GM19351 (cell line): ENCODE measurements around the gene KRTAP10-6.
"Not testable (repeated sequence)": the region's sequence is repeated elsewhere in the genome, so short reads cannot be mapped to it uniquely, and the experiment has no call there.

ENCODE experiments used
- ATAC-seq: cut with Tn5 transposase; IDR thresholded peaks from one replicate; pipeline ENCODE4 v1.9.1; 2021; ENCODE audit warnings: mild to moderate bottlenecking, moderate library complexity; ENCODE audit not compliant: unreplicated experiment

The KRTAP10-6 gene

DNA sequence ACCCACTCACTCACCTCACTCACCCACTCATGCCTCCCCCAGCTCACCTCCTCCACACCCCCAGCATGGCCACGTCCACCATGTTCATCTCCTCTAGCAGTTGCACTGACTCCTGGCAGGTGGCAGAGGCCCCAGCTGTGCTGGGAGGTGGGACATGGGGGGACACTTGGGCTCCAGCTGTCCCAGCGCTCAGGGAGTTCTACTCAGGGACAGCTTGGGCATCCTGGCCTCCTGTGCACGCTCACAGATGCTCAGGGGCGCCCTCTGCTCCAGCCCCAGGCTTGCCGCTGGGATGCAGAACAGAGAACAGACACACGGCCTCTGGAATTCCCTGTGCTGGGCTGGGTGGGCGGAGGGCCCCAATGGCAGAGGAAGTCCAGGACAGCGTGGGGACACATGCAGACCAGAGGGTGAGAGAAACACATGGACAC, 24.8 kb upstream of the KRTAP10-6 start:
- ATAC-seq = no peak

DNA sequence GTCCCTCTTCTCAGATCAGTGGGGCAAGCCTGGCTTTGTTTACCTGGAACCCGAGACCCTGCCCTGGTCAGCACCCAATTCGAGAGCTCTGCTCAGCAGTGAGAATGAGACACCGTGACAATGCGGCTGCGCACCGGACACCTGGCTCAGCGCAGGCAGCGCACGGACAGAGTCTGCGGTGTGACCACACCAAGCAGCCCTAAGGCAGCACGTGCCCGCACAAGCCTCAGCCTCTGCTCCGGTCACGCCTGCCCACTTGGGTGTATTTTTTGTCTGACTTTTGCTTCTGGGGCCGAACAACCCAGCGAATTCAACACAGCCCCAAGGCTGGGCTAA, 24.3 kb upstream of the KRTAP10-6 start:
- no peak for ATAC-seq

DNA sequence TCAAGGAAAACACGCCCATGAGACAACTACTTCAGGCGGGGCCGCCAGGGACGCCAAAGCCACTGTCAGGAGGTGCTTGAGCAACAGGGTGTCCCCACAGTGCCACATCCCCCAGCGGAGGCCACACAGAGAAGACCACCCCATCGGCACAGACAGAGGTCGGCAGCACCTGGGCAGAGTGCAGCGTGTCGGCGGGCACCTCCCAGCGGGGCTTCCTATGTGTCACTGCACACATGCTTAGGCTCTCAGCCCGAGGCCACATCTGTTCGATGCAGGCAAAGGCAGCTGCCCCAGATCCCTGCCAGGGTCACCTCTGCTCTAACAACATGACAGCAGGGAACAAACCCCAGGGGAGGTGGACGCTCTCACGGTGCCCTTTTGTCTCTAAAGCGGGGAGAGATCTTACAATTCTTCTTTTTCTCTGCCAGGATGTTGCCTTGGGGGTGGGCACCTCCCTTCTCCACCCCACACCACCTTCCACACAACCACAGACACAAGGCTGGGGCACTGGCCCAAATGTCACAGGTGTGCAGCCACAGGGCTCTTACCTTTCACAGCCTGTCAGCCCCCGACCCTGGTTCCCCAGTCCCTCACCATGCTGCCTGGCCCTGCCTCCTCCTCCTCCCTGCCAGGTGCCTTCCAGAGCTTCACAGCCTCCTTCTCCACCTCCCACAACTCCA, 23.7 kb upstream of the KRTAP10-6 start:
- no peak for ATAC-seq

DNA sequence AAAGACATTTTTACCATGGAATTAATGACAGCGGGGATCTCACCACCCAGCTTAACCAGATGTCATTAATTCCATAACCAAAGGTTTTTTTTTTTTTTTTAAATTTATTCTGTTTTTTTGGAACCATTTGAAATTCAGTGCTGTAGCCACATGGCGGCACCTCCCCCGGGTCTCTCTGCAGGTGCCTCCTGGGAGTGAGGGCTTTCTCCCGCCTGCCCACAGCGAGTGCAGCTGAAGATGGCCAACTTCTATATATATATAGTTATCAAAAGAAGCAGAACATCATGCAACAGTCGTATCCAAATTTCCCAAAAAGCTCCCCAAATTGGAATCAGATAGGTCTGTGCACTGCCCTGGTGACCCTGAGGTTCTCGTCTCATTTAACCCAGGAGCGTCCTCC, 23.2 kb upstream of the KRTAP10-6 start:
- no peak for ATAC-seq

DNA sequence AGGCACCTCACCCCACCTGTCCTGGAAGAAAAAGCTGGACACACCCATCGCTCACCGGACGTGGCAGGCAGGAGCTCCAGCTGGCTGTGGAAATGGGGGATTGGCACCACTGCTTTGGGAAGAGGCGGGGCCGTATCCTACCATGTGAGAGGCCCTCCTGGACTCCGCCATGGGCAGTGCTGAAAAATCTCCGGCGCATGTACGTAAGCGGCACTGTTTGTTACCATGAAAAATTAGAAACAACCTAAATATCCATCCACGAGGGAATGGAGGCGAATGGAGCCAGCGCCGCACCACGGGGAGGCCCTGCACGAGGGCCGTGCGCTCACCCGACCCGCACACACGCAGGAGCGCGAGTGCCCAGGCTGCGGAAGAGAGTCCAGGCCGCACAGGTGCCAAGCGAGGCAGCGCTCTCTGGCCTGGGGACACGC, 22.7 kb upstream of the KRTAP10-6 start:
- no peak for ATAC-seq

DNA sequence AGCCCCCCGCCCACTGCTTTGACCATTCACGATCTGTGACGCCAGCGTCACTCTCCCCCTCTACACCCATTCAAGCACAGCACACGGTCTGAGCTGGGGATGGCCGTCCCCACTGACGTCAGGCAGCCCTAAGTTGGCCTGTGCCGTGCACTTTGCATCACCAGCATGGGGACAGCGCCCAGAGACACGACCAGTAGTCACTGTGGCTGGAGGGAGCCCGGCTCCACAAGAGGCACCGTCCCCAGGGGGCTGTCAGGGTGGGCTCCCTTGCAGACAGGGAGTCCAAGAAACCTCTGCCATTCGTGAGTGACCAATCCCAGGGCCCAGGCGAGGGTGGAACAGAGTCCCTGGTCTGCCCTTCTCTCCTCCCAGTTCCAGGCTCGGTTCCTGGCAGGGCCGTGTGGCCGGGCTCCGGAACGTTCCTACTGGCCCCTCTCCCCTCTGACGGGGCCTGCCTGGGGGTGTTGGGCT, 21.9 kb upstream of the KRTAP10-6 start:
- no peak for ATAC-seq

DNA sequence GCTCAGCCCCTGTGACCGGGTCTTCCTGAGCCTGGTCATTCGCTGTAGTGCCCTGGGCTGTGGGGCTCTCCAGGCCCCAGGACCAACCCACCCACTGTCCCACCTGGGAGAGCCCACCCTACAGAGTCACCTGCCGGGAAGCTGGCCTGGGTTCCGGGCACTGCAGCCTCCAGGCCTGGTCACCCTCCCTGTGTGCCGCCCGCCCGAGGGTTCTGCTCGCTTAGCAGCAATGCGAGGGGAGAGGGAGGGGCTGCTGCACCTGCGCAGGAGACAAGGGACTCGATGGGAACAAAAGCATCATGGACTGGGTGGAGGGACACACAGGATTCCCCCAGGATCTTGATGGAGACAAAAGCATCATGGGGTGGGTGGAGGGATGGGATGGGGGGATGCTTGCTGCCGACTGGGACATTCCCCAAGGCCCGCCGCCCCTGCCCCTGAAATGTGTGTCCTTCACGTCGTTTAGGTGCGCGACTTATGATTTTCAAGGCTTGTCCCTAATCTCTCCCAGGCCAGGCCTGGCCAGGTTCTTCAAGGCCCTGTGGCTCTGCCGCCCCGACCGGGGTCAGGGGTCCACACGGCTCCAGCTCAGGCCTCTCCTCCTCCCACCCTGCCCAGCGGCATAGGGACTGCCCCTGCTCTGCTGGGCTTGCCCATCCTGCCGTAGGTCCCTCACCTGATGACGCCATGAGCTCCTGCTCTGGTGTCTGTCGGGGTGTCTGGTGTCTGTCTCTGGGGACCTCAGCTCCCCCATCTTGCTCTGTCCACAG, 21.3 kb upstream of the KRTAP10-6 start:
- ATAC-seq = no peak

DNA sequence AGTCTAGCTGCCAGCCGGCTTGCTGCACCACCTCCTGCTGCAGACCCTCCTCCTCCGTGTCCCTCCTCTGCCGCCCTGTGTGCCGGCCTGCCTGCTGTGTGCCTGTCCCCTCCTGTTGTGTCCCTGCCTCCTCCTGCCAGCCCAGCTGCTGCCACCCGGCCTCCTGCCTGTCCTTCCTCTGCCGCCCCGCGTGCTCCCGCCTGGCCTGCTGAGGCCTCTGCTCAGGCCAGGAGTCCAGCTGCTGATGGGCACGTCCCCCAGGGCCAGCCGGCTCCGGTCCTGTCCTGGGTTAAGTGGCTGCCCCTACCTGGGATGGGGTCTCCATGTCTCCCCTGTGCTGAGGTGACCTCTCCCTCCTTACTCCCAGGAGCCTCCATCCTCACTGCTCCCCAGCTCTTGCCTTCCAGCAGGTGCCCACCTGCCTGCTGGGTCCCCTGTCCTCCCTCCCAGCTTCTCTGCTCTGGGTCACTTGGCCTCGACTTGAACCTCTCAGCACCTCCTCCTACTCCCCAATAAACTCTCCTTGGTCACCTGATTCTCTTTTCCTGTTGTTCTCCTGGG, 20.4 kb upstream of the KRTAP10-6 start:
- ATAC-seq = no peak

DNA sequence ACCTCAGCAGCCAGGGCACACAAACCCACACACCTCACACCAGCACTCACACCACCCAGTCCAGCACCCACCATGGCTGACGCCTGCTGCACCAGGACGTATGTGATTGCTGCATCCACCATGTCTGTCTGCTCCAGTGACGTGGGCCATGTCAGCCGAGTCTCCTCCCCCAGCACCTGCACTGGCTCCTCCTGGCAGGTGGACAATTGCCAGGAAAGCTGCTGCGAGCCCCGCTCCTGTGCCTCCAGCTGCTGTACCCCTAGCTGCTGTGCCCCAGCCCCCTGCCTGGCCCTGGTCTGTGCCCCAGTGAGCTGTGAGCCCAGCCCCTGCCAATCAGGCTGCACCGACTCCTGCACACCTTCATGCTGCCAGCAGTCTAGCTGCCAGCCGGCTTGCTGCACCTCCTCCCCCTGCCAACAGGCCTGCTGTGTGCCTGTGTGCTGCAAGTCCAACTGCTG, 19.8 kb upstream of the KRTAP10-6 start, which contains the start of gene KRTAP10-8:
TSS of gene KRTAP10-8 (plus strand) at position 51 of the 458 bp plus-strand sequence. CDS start at position 73, 22 bp downstream.
- no peak for ATAC-seq

DNA sequence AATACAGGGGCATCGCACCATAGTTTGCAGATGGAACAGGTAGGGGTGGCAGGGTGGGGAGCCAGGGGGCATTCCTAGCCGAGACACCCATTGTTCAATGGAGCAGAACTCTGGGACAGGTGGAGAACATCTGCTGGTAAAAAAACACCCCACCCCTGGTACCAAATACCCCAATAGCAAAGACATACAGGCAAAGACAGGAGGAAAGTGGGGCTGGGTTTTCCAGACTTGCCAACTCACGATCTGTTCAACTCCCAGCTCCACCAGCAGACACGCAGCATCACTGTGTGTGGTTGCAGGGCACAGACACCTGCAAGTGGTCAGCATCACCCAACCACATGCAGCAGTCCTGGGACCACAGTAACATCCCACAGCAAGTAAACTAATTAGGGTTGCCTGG, 19.2 kb upstream of the KRTAP10-6 start:
- no peak for ATAC-seq

DNA sequence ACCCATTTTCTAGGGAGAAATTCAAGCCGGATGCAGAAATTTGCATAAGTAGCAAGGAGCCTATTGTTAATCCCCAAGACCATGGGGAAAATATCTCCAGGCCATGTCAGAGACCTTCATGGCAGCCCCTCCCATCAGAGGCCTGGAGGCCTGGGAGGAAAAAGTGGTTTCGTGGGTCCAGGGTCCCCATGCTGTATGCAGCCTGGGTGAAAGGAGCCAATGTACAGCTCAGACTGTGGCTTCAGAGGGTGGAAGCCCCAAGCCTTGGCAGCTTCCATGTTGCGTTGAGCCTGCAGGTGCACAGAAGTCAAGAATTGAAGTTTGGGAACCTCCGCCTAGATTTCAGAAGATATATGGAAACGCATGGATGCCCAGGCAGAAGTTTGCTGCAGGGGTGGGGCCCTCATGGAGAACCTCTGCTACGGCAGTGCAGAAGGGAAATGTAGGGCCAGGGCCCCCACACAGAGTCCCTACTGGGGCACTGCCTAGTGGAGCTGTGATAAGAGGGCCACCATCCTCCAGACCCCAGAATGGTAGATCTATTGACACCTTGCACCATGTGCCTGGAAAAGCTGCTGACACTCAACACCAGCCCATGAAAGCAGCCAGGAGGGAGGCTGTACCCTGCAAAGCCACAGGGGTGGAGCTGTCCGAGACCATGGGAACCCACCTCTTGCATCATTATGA, 18.0 kb upstream of the KRTAP10-6 start:
- ATAC-seq = not testable (repeated sequence)

DNA sequence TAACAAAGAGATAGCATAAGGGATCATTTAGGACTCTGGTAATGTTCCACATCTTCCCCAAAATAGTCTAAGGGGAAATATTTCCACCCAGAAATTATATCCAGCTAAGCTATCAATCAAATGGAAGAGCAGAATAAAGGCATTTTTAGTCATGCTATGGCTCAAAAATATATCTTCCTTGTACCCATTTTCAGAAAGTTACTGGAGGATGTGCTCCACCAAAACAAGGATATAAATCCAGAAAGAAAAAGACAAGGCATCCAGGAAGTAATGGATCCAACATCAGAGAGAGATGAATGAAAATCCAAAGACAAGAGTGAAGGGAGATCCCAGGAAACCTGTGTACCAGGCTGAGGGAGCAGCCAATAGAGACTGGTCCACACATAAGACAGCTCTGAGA, 16.9 kb upstream of the KRTAP10-6 start:
- no peak for ATAC-seq

DNA sequence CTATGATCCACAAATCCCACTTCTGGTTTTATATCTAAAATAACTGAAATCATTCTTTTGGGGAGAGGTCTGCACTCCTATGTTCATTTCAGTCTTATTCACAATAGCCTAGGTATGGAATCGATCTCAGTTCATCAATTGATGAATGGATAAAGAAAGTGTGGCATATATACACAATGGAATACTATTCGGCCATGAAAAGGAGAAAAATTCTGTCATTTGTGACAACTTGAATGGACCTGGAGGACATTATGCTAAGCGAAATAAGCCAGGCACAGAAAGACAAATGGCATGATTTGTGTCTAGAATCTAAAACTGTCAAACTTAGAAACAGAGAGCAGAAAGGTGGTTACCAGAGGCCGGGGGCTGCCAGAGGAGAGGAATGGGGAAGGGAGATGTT, 14.2 kb upstream of the KRTAP10-6 start:
- ATAC-seq = no peak

DNA sequence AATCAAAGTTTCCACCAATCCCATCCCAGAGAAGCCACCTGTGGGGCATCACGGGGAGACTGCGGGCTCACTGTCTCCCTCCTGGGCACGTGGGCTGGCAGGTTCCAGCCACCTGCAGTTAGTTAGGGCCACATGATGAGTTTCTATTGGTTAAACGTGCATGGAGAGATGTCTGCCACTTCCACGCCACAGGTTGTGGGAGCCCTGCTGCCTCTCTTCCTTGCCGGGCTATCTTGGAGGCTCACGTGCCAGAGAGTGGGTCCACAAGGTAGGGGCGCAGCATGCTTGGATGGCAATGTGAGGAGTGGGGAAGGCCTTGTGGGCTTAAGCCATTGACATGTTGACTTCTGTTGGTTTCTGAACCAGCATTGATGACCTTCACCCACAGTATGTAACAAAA, 11.6 kb upstream of the KRTAP10-6 start:
- ATAC-seq = no peak

DNA sequence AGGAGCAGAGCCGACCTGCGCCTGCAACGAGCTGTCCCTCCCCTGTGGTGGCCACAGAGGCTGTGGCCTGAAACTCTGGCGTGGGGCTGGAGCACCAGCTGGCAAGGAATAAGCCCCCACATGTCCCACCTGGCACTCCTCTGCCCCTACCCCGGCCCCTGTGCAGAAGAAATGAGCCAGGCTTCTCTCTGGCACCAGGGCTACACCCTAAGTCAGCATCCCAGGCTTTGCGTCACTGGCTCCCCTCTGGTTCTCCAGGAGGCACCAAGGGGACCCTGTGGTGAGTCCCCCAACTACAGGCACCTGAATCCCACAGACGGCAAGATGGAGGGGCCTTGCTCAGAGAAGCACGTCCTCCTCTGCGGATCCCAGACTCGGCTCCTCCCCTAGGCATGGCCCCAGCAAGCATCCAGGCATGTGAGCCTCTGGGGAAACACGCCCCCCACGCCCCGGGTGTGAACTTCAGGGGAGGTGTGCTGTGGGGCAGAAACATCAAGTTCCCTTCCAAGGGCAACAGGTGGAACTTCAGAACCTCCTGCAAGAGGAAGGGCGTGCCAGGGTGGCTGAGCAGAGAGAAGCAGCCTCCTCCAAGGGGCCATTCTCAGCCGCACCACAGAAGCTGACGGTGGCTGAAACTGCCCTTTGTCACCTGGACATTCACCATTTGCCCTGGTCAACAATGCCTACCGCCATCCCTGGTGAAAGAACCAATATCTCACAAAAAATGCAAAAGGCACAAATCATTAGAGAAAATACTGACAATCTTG, 11.0 kb upstream of the KRTAP10-6 start:
- no peak for ATAC-seq

DNA sequence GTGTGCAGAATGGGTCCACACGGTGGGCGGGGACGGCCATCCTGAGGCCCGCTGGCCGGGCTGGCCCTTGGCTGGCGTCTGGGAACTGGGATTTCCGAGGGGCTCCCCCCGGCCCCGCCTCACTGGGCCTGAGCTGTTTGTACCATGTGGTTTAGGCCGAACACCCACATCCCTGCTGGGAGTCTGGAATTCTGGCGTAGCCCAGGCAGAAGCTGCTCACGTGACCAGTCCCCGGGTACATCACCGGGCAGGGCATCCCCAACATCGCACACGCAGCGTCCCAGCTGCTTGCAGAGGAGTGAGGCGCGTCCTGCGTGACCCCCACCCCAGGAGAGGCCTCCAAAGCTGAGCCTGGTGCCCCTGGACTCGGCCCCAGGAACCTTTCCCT, 10.2 kb upstream of the KRTAP10-6 start:
- no peak for ATAC-seq

DNA sequence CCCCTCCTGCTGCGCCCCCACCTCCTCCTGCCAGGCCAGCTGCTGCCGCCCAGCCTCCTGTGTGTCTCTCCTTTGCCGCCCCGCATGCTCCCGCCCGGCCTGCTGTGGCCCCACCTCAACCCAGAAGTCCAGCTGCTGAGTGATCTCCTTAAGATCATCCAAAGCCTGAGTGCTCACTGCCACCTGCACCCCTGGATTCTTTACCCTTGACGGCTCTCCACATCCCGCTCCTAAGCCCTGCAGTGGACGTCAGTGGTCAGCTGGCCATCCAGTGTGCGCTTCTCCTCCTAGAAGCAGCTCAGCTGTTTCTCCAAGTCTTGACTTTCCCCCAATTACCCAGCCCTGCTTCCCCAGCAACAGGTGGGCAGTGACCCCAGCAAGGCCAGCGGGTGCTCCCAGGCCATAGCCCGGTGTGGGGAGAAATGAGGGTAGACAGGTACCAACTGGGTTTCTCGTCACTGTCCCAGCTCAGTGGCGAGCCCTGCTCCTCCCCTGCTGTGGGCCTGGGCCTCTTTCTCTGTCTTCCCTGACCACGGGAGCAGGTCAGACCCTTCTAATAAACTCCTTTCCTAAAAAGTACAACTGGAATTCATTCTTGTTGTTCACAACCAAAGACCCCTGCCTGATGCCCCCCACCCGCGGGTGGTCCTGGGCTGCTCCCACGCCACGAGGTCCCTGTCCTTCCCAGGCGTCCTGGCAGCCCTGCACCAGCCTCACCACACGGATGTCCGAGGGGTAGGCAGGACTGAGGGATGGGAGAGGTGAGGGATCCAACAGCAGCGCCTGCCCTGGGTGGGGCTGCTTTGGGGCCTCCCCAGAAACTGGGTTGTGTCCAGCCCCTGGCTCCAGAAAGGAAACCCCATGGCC, 9.5 kb upstream of the KRTAP10-6 start:
- ATAC-seq = no peak

DNA sequence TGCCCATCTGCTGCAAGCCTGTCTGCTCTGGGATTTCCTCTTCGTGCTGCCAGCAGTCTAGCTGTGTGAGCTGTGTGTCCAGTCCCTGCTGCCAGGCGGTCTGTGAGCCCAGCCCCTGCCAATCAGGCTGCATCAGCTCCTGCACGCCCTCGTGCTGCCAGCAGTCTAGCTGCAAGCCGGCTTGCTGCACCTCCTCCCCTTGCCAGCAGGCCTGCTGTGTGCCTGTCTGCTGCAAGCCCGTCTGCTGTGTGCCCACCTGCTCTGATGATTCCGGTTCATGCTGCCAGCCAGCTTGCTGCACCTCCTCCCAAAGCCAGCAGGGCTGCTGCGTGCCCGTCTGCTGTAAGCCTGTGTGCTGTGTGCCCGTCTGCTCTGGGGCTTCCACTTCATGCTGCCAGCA, 8.8 kb upstream of the KRTAP10-6 start:
- ATAC-seq = not testable (repeated sequence)

DNA sequence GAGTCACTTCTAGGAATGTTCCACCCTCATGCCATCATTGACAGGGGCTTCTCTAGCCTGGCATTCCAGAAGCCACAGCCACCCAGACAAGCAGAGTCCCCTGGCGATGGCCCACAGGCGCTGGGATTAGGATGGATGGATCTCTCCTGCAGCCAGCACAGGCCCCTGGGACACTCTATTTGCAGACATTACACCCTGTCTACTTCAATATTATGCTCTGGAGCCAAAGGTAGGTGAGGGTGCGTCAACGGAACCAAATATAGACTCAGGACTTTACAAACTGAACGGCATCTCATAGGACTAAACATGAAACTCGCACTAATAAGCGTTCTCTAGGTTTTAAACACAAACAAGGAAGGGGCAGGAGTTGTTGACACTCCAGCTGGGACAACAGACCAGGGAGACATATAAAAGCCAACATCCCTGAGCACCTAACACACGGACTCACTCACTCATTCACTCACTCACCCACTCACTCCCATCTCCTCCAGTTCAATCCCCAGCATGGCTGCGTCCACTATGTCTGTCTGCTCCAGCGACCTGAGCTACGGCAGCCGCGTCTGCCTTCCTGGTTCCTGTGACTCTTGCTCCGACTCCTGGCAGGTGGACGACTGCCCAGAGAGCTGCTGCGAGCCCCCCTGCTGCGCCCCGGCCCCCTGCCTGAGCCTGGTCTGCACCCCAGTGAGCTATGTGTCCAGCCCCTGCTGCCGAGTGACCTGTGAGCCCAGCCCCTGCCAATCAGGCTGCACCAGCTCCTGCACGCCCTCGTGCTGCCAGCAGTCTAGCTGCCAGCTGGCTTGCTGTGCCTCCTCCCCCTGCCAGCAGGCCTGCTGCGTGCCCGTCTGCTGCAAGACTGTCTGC, 8.0 kb upstream of the KRTAP10-6 start, which contains the start of gene KRTAP10-7:
TSS of gene KRTAP10-7 (plus strand) at position 480 of the 861 bp plus-strand sequence. CDS start at position 505, 25 bp downstream.
- not testable (repeated sequence) for ATAC-seq
